ENCODE results near the gene MTA1.

MTA1 gene

GRCh38 chr14:105467249-105467941 is 47.8 kb downstream of the MTA1 start:
- DNase-seq = no peak

GRCh38 chr14:105467942-105468471 is 48.4 kb downstream of the MTA1 start:
- DNase-seq = no peak

GRCh38 chr14:105468621-105469241 is 49.1 kb downstream of the MTA1 start:
- no peak for DNase-seq

- no peak for DNase-seq
Observed at GRCh38 chr14:105469456-105470349, 50.1 kb downstream of the MTA1 start.

GRCh38 chr14:105470350-105471296 is 51.0 kb downstream of the MTA1 start:
- no peak for DNase-seq

GRCh38 chr14:105471297-105471821 is 51.7 kb downstream of the MTA1 start:
- no peak for DNase-seq

GRCh38 chr14:105471823-105472485 is 52.3 kb downstream of the MTA1 start:
- no peak for DNase-seq

GRCh38 chr14:105472486-105472991 is 52.9 kb downstream of the MTA1 start:
- no peak for DNase-seq

- DNase-seq = no peak
Observed at GRCh38 chr14:105473033-105473676, 53.5 kb downstream of the MTA1 start.

- no peak for DNase-seq
Observed at GRCh38 chr14:105473677-105474482, 54.3 kb downstream of the MTA1 start.

- no peak for DNase-seq
Observed at GRCh38 chr14:105474483-105475268, 55.0 kb downstream of the MTA1 start, which contains the start of gene CRIP2. TSS of gene CRIP2 (plus strand) at chr14:105474821. CDS start at chr14:105474863, 42 bp downstream.

- DNase-seq = no peak
Observed at GRCh38 chr14:105475269-105476096, 55.9 kb downstream of the MTA1 start.

- no peak for DNase-seq
Observed at GRCh38 chr14:105476097-105476830, 56.6 kb downstream of the MTA1 start.

- no peak for DNase-seq
Observed at GRCh38 chr14:105476831-105477659, 57.4 kb downstream of the MTA1 start.

- DNase-seq = no peak
Observed at GRCh38 chr14:105477660-105478397, 58.2 kb downstream of the MTA1 start.

Data from cerebellar nuclear complex (tissue), 1 donor.